Activated T-cell treated with anti-CD3 and anti-CD28 coated beads, Interleukin-2, amount 50 U/mL, for 1 hour (primary cell): ENCODE measurements around the gene MST1.
"Not testable (repeated sequence)": the region's sequence is repeated elsewhere in the genome, so short reads cannot be mapped to it uniquely, and the experiment has no call there.

Experiments
- DNase-seq: peaks from one replicate; pipeline ENCODE4 v3.0.0-alpha.2; 2020

MST1 gene

GRCh38 chr3:49700453-49701128 lies 11.3 kb upstream of the MST1 start:
- no peak for DNase-seq

- DNase-seq: no peak
These were observed 10.7 kb upstream of the MST1 start for GRCh38 chr3:49700014-49700413.

GRCh38 chr3:49699281-49699979 lies 10.2 kb upstream of the MST1 start:
- no peak for DNase-seq

- DNase-seq: not testable (repeated sequence)
These were observed 6.2 kb upstream of the MST1 start for GRCh38 chr3:49695350-49696015.

GRCh38 chr3:49694409-49695070 lies 5.3 kb upstream of the MST1 start:
- not testable (repeated sequence) for DNase-seq

GRCh38 chr3:49691481-49691880 lies 2.2 kb upstream of the MST1 start:
- DNase-seq: not testable (repeated sequence)

- not testable (repeated sequence) for DNase-seq
These were observed 1.6 kb upstream of the MST1 start for GRCh38 chr3:49690856-49691255.

- not testable (repeated sequence) for DNase-seq
These were observed 792 bp upstream of the MST1 start for GRCh38 chr3:49689908-49690624.

- not testable (repeated sequence) for DNase-seq
These were observed 782 bp downstream of the MST1 start for GRCh38 chr3:49688338-49689045.

- not testable (repeated sequence) for DNase-seq
These were observed 1.9 kb downstream of the MST1 start for GRCh38 chr3:49687424-49687795.

- DNase-seq: peak; percentile 53
These were observed 2.4 kb downstream of the MST1 start for GRCh38 chr3:49686769-49687423.

- peak; percentile 49 for DNase-seq
These were observed 2.9 kb downstream of the MST1 start for GRCh38 chr3:49686346-49686745.

- not testable (repeated sequence) for DNase-seq
These were observed 3.4 kb downstream of the MST1 start for GRCh38 chr3:49685846-49686245.

- not testable (repeated sequence) for DNase-seq
These were observed 4.2 kb downstream of the MST1 start for GRCh38 chr3:49685103-49685502.

- DNase-seq: not testable (repeated sequence)
These were observed 4.8 kb downstream of the MST1 start for GRCh38 chr3:49684453-49684852.

GRCh38 chr3:49683162-49683561 lies 6.1 kb downstream of the MST1 start:
- no peak for DNase-seq

- DNase-seq: no peak
These were observed 7.7 kb downstream of the MST1 start for GRCh38 chr3:49681543-49681942.

GRCh38 chr3:49681232-49681522 lies 8.1 kb downstream of the MST1 start:
- DNase-seq: no peak

GRCh38 chr3:49680493-49681231 lies 8.6 kb downstream of the MST1 start:
- DNase-seq: no peak

GRCh38 chr3:49675912-49676311 lies 13.4 kb downstream of the MST1 start:
- no peak for DNase-seq

GRCh38 chr3:49674497-49674983 lies 14.7 kb downstream of the MST1 start:
- DNase-seq: no peak
